GM21619 (cell line): ENCODE results near the gene HMCES.
"Not testable (repeated sequence)": the region's sequence is repeated elsewhere in the genome, so short reads cannot be mapped to it uniquely, and the experiment has no call there.

Experiments
- ATAC-seq: cut with Tn5 transposase; IDR thresholded peaks from one replicate; pipeline ENCODE4 v1.9.1; 2021; ENCODE audit not compliant: unreplicated experiment

Gene HMCES

DNA sequence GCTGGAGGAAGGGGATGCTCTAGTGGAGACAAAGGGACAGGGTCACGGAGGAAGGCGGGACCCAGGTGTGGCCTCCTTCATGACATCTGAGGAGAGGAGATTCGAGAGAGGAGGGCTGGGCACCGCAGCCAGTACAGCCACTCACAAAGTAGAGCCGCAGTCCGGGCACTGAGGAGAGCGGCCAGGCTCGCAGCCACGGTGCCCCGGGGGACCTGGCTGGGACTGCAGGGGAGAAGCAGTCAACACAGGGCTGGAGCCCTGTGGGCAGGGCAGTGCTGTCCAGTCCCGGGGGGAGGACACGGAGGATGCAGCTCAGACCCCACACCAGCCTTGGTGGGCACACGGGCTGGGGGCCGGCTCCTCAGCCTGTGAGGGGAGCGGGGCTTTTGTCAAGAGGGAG lies 40.3 kb downstream of the HMCES start:
- ATAC-seq: no peak

DNA sequence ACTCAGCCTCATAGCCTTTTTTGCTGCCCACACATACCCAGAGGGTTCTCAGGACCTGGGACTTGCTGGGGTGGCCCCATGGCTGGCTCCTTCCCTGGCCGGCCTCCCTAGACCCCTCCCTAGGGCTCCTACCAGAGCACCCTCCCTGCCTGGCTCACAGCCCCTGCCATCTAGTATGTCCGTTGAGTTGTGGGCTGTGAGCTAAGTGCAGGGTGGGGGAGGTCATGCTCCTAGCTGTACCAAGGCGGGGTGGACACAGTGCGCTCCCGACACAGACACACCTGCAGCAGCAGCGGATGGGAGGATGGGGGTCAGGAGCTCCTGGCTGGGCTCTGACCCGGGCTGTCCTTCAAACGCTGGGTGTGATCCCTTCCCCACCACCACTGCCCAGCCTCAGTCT lies 41.6 kb downstream of the HMCES start:
- ATAC-seq: no peak

- no peak for ATAC-seq
These were observed 42.3 kb downstream of the HMCES start for GRCh38 chr3:129320825-129321487.

GRCh38 chr3:129321887-129322286 lies 43.2 kb downstream of the HMCES start:
- ATAC-seq: no peak

DNA sequence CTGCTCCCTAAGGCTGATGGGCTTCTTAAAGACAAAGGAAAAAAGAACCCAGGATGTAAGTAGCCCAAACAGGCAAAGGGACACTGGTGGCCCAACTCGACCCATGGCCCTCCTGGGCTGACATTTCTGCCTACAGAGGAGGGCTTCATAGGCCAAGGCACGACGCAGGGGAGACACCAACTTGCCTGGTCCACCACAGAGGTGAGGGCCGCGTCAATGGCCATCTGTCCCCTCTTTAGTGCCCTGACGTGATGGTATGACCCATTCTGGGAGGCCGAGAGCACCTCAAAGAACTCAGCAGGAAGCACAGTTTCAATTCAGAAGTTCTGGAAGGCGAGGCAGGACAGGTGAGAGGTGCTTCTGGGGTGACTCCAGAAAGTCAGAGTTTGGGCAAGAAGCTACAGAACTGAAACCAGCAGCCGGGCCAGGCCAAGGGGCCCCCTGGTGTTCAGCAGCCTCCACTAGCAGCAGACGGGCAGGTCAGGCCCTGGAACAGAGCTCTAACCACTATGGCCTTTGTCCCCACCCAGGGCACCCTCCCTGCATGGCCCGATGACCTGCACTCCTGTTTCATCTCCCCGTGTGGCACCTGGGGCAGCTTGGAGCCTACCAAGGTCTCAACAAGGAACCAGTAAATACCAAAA lies 45.1 kb downstream of the HMCES start:
- ATAC-seq: no peak

DNA sequence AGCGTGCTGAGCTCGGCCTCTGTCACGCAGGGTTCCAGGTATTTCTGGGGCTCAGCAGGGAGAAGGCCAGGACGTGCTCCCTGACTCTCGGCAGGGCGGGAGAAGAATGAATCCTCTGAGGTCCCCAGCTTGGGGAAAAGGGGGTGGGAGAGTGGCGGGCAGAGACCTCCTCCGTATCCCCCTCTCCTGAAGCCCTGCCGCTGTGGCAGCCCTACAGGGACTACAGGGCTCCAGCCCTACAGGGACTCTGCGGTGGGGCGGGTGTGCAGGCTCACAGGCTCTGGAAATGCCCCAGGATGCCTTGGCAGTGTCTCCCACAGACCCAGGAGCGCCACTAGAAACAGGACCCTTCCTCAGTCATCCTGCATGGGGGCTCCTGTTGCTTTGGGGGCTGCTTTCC lies 46.2 kb downstream of the HMCES start:
- no peak for ATAC-seq

- no peak for ATAC-seq
These were observed 46.7 kb downstream of the HMCES start for GRCh38 chr3:129325383-129325782.

DNA sequence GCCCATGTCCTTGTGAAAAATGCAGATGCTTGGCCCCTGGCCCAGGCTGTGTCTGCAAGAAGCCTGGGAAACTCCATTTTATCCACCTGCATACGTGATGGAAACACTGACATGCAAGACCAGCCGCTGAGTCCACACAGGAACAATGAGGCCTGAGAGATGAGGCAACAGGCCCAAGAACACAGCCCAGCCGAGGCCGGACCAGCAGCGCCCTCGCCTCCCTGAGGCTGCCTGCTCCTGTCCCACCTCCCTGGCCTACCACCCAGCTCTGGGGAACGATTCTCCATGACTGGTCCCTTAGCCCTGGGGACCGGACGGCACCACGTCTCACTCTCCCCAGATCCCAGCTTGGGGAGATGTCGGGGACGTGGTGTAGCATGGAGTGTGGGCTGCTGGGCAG lies 47.5 kb downstream of the HMCES start:
- no peak for ATAC-seq

DNA sequence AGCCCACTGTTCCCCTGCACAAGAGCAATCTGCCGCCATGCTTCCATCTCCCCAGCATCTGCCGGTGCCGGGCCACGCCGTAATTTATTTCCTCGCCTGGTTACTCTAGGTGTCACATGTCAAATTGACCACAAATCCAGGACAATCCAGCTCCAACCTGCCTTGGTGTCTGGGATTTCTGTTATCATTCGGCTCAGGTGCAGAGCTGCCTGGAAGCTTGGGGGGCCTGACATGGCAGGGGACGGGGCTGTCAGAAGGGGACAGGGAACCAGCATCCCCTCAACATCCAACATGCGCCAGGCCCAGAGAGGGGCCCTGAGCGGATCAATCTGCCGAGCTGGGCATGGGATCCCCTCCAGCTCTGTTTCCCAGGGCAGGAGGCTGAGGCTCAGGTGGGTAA lies 47.9 kb downstream of the HMCES start:
- ATAC-seq: no peak

GRCh38 chr3:129327510-129327909 lies 48.8 kb downstream of the HMCES start:
- no peak for ATAC-seq

DNA sequence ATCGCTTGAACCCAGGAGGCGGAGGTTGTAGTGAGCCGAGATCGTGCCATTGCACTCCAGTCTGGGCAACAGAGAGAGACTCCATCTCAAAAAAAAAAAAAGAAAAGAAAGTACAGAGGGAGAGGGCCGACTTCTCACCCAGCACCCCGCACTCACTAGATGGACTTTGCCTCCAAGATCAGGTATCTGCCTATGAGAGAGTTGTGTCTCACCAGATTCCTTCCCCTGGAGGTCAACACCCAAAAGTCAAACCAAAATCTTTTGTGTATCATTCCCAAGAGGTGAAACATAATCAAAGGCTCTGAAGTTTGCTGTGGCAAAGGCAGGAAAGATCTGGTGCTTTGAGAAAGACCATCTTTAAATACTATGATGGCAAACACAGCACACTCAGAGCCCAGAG lies 51.2 kb downstream of the HMCES start:
- ATAC-seq: no peak

DNA sequence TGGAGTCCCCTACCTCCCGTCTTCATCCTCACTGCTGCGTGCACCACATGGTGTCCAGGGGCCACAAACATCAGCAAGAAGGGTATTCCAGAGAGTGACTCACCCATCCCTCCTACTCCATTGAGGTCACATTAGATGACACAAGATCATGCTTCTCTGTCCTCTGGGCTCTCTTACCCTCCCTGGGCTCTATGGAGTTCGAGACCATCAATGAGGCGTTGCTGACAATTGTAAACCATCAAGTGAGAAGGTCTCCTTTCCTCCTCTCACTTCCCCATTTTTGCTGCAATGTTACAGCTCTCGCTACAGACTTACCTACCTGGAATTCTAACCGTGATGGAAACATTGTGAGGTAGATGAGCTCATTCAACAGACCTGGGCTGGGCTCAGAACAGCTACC lies 51.7 kb downstream of the HMCES start:
- ATAC-seq: no peak

DNA sequence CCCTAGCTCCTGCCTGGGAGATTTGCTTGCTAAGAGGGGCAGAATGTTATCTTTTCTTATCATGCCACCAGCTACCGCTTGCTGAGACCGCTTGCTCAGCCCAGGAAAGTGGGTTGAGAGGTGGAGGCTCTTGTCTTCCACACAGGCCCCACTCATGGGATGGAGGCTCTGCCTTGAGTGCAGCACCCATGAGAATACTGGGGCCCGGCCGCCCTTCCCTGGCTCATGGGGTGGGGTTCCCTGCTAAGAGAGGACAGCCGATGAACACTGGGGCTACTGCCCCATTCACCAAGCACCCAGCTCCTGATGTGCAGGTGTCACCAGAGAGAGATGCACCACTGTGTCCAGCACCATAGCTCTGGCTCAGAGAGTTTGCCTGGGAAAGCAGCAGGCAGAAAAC lies 55.2 kb downstream of the HMCES start:
- no peak for ATAC-seq

- ATAC-seq: no peak
These were observed 57.5 kb downstream of the HMCES start for GRCh38 chr3:129336093-129336706.

DNA sequence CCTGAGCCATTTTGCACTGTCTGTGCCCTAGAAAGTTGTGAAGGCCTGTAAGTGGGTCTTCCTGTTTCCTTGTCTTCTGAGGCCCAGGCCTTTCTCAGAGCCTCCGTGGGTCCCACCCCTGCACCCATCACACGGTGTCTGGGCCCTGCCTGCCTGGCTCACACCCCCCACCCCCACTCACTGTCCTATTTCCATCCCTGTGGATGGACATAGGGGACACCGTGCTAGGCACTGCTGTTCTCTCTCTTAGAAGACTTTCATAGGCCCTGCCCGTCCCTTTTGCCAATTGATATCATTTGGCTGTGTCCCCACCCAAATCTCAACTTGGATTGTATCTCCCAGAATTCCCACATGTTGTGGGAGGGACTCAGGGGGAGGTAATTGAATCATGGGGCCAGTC lies 59.0 kb downstream of the HMCES start:
- ATAC-seq: not testable (repeated sequence)

- not testable (repeated sequence) for ATAC-seq
These were observed 60.5 kb downstream of the HMCES start for GRCh38 chr3:129339186-129339585.

DNA sequence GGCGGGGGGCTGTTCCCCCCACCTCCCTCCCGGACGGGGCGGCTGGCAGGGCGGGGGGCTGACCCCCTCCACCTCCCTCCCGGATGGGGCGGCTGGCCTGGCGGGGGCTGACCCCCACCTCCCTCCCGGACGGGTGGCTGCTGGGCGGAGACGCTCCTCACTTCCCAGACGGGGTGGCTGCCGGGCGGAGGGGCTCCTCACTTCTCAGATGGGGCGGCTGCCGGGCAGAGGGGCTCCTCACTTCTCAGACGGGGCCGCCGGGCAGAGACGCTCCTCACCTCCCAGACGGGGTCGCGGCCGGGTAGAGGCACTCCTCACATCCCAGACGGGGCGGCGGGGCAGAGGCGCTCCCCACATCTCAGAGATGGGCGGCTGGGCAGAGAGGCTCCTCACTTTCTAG lies 61.2 kb downstream of the HMCES start:
- not testable (repeated sequence) for ATAC-seq

DNA sequence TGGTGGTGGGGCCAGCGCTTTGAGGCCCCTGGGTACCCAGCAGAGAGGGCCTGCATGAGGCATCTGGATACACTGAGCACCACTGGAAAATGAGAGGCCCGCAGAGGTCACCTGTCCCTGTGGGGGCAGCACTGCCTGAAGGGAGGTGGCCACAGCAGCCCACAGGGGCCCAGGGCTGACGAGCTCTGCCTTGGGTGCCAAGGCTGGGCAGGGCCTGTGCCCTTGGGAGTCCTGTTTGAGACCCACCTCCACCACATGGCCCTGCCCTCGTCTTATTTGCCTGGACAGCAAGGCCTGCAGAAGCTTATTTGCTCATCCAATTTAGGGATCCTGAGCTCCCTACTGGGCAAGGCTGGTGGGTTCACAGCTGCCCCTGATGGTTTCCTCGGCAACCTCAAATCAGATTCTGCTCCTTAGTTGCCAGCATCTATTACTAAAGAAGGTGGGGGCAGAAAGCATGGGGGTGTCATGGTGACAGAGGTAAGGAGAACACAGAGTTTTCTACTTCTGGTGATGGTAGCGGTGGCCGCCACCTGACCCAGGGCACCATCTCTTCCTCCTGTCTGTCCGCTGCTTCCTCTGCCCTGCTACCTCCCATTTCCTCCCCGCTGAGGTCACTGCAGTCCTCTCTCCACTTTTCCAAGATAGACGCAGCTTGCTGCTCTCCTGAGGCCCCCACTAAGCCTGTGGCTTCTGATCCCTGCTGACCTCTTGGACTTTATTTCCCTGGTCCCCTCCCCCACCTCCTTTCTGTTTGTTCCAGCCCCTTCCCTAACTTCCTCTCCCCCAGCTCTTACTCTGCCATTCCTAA lies 62.9 kb downstream of the HMCES start:
- ATAC-seq: no peak

GRCh38 chr3:129343643-129344360 lies 65.1 kb downstream of the HMCES start:
- ATAC-seq: no peak

DNA sequence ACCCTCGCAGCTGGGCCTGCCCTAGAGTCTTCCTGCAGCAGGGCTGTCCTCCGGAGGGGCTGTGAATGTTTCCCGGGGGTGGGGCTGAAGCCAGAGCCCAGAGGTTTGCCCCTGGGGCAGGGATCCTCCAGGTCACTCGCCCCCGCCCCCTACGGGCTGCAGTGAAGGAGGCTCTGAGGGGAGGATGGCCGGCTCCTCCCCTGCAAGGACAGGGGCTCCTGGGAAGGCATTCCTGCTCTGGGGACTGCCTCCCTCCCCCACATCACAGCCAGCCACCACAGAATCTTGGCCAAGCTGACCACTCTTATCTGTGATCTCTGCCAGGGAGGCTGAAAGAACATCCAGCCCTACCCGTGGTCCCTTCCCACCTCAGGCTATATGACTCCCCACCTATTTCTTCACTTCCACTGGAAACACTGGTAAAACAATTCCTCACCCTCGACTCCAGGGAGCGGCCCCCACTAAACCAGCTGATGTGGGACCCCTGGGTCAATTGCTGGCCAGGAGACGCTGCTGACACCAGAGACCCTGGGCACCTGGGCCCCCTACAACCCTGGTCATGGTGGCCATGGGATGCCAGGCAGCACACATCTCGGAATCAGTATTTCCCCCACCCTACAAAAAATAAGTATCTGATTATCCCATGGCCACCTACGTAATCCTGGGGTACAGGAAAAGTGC lies 66.0 kb downstream of the HMCES start:
- ATAC-seq: no peak
